Measurements from ENCODE around the gene ZNF343.

- TF ChIP-seq CTCF (conservative IDR thresholded peaks at IDR 0.05 in 1 of 2, IDR thresholded peaks at IDR 0.05 in 1 of 2; ENCODE audit: low read depth in 1 of 2, low read length in 2 of 2) (no peak), EZH2 (IDR thresholded peaks at IDR 0.05; ENCODE audit: low read length, missing control alignments) (no peak)
These were observed 6.5 kb upstream of the ZNF343 start for GRCh38 chr20:2515203-2515602.
